K562 (cell line): ENCODE results near the gene PLA2G2C. TPM values are rescaled to one million over a fixed set of nuclear protein-coding genes. Genes with fewer than 3 reads are reported as not detected.
"Not testable (repeated sequence)": the region's sequence is repeated elsewhere in the genome, so short reads cannot be mapped to it uniquely, and the experiment has no call there.

Source experiments
- ATAC-seq: fragments of 200-7000 bp; cut with Tn5 transposase; 3 replicates; pipeline ENCODE4 v1.9.1; 2020; ENCODE audit warnings: moderate library complexity
- BruUV-seq: library from RNA; stranded (reverse); fragments of 400-500 nt; replicated peaks from 2 replicates; lab custom pipeline; 2021; lab: Mats Ljungman, UMichigan
- CTCF ChIA-PET: fragments of 300-600 bp; formaldehyde crosslinking; extraction: SDS; loops from one replicate; lab custom pipeline; 2021; ENCODE audit warnings: low intra/inter-chr PET ratio; lab: Yijun Ruan, JAX
- POLR2A ChIA-PET: fragments of 300-600, 350-650 bp; sonication (Branson Sonifier 250); formaldehyde crosslinking; extraction: SDS; loops from one replicate; lab custom pipeline; 2021; ENCODE audit warnings: antibody characterized with exemption, inconsistent platforms; lab: Yijun Ruan, JAX
- DNase-seq, 4 experiments: peaks; one replicate each; pipeline versions ENCODE4 v3.0.0 to v3.0.0-alpha.2; 2011 to 2018; ENCODE audit warnings: low spot score in 3 of 4, mixed read lengths in 3 of 4; ENCODE audit errors: extremely low read depth in 1 of 4
- FAIRE-seq: peaks from 2 replicates; lab custom pipeline; 2011; peaks lifted over from hg19 to GRCh38; lab: Jason Lieb, UNC
- H2AFZ ChIP-seq: 2 replicates; pipeline ENCODE4 v1.6.0; 2011; ENCODE audit warnings: low read depth, low read length, control low read depth, inconsistent platforms
- H3K27ac ChIP-seq: fragments of 200-600 bp; 3 replicates; pipeline ENCODE4 v1.8.0; 2011; ENCODE audit warnings: low read depth, mild to moderate bottlenecking, control low read depth, inconsistent platforms, low read length, moderate library complexity, mixed read lengths; ENCODE audit errors: extremely low read depth
- H3K27me3 ChIP-seq, 2 experiments: fragments of 300-600 bp in 1 of 2; 2 replicates in 1 of 2; 3 replicates in 1 of 2; pipeline versions ENCODE4 v1.6.0 to v1.8.0; 2011; ENCODE audit warnings: inconsistent platforms in 2 of 2, low read length in 2 of 2, mild to moderate bottlenecking in 1 of 2, mixed read lengths in 1 of 2, moderate library complexity in 1 of 2; ENCODE audit not compliant: control insufficient read depth in 2 of 2, insufficient read depth in 2 of 2
- H3K36me3 ChIP-seq: fragments of 300-600 bp; 3 replicates; pipeline ENCODE4 v1.8.0; 2011; ENCODE audit warnings: mild to moderate bottlenecking, low read length, inconsistent platforms; ENCODE audit not compliant: control insufficient read depth, insufficient read depth
- H3K4me1 ChIP-seq, 2 experiments: fragments of 200-600 bp in 1 of 2; replicated peaks in 1 of 2; 2 replicates in 1 of 2; 3 replicates in 1 of 2; pipeline versions ENCODE4 v1.5.1 to v1.8.0; 2011; ENCODE audit warnings: inconsistent platforms in 2 of 2, low read length in 2 of 2, mild to moderate bottlenecking in 1 of 2, mixed read lengths in 1 of 2, moderate library complexity in 1 of 2; ENCODE audit not compliant: control insufficient read depth in 2 of 2, insufficient read depth in 2 of 2
- H3K4me2 ChIP-seq: 2 replicates; pipeline ENCODE4 v1.6.1; 2011; ENCODE audit warnings: low read length, control low read depth, inconsistent platforms, mixed read lengths; ENCODE audit not compliant: insufficient read depth
- H3K4me3 ChIP-seq: fragments of 200-600 bp; sonication (generic), shearing (Covaris generic); 2 replicates; pipeline ENCODE4 v1.5.1; 2016; ENCODE audit warnings: control low read depth, inconsistent platforms
- H3K79me2 ChIP-seq: fragments of 200-600 bp; 3 replicates; pipeline ENCODE4 v1.8.0; 2011; ENCODE audit warnings: low read length, inconsistent platforms; ENCODE audit not compliant: control insufficient read depth, insufficient read depth
- H3K9ac ChIP-seq, 2 experiments: 2 replicates each; pipeline versions ENCODE4 v1.6.0 to v1.6.1; 2011; ENCODE audit warnings: low read depth in 2 of 2, low read length in 2 of 2, control low read depth in 1 of 2, inconsistent platforms in 1 of 2, mild to moderate bottlenecking in 1 of 2, mixed read lengths in 1 of 2; ENCODE audit not compliant: insufficient read depth in 1 of 2
- H3K9me1 ChIP-seq: one replicate; pipeline ENCODE4 v1.6.0; 2011; ENCODE audit warnings: inconsistent platforms, mild to moderate bottlenecking, low read length, moderate library complexity; ENCODE audit not compliant: control insufficient read depth, insufficient read depth
- H3K9me3 ChIP-seq: replicated peaks from 2 replicates; pipeline ENCODE4 v1.5.1; 2011; ENCODE audit warnings: low read depth, low read length, inconsistent platforms; ENCODE audit not compliant: control insufficient read depth, insufficient read depth
- H4K20me1 ChIP-seq: replicated peaks from 2 replicates; pipeline ENCODE4 v1.6.1; 2011; ENCODE audit warnings: low read length, inconsistent platforms, mixed read lengths; ENCODE audit not compliant: control insufficient read depth, insufficient read depth
- CEBPG ChIP-seq, 3 experiments: fragments of 200-800 bp in 1 of 3; sonication (Bioruptor generic) in 1 of 3; sonication (generic) in 1 of 3; formaldehyde crosslinking in 1 of 3; IDR thresholded peaks in 2 of 3; conservative IDR thresholded peaks in 1 of 3; 2 replicates each; pipeline versions ENCODE4 v1.6.1 to v1.8.0; 2016 to 2022; ENCODE audit warnings: missing compliant biosample characterization in 2 of 3, missing genetic modification characterization in 2 of 3, mild to moderate bottlenecking in 1 of 3, missing genetic modification reagents in 1 of 3
- CTBP1 ChIP-seq: fragments of 450-650 bp; IDR thresholded peaks from 2 replicates; pipeline ENCODE4 v1.6.1; 2016; ENCODE audit warnings: borderline replicate concordance
- TRIM24 ChIP-seq, 2 experiments: fragments of 450-650 bp; IDR thresholded peaks; 2 replicates each; pipeline ENCODE4 v1.6.1; 2016
- YY1 ChIP-seq, 3 experiments: IDR thresholded peaks; 2 replicates each; pipeline ENCODE4 v1.6.1; 2011; ENCODE audit warnings: low read length in 2 of 3, mild to moderate bottlenecking in 2 of 3, moderate library complexity in 2 of 3, borderline replicate concordance in 1 of 3, control low read depth in 1 of 3, low read depth in 1 of 3; ENCODE audit not compliant: insufficient read depth in 3 of 3, insufficient replicate concordance in 2 of 3, control insufficient read depth in 1 of 3, insufficient read length in 1 of 3; ENCODE audit errors: extremely low read depth in 1 of 3
- WGBS: fragments of 100-300 bp; shearing (Covaris generic); methylation state at CpG from one replicate; pipeline ENCODE4 v1.1.6; 2016; ENCODE audit warnings: low coverage, mixed read lengths; ENCODE audit not compliant: insufficient coverage; ENCODE audit errors: missing lambda C conversion rate; 5-methylcytosine and 5-hydroxymethylcytosine counted together
- in situ Hi-C: fragments of 300-500 bp; cut with MboI; formaldehyde crosslinking; loops from 4 replicates; pipeline ENCODE4 v1.15.0; 2018; ENCODE audit warnings: inconsistent platforms, mixed read lengths
- intact Hi-C: fragments of 100-400 bp; cut with micrococcal nuclease; formaldehyde crosslinking; loops from 2 replicates; pipeline ENCODE4 v1.14.2; 2022
- polyA plus RNA-seq, 8 experiments: library from polyadenylated mRNA; depleted of rRNA in 4 of 8; stranded (reverse) in 5 of 8; unstranded in 3 of 8; fragments of >200 nt; fragmentation: Nextera tagmentation in 2 of 8; fragmentation: Illumina TruSeq in 1 of 8; extraction: Ambion mirVana in 2 of 8; extraction: Trizol in 1 of 8; gene quantifications; 2 replicates each; pipeline versions ENCODE4 v1.2.1 to v1.2.3, GENCODE V29; 2011 to 2014; ENCODE audit warnings: inconsistent platforms in 1 of 8, missing spikeins in 1 of 8
- total RNA-seq, 7 experiments: library from RNA; depleted of rRNA in 6 of 7; stranded (reverse); fragments of >200 nt in 6 of 7; fragmentation: Illumina TruSeq in 2 of 7; extraction: Trizol in 2 of 7; gene quantifications; 2 replicates each; pipeline versions ENCODE4 v1.2.1 to v1.2.3, GENCODE V29; 2011 to 2021; ENCODE audit warnings: low replicate concordance in 1 of 7
- TF ChIP-seq, protein P1 (sequence below), 2 experiments: fragments of 450-650 bp in 1 of 2; sonication (generic) in 1 of 2; formaldehyde crosslinking in 1 of 2; IDR thresholded peaks in 1 of 2; conservative IDR thresholded peaks in 1 of 2; 2 replicates each; pipeline versions ENCODE4 v1.6.1 to v1.8.1; 2016 to 2023; ENCODE audit warnings: mild to moderate bottlenecking in 2 of 2, moderate library complexity in 2 of 2, inconsistent platforms in 1 of 2, missing genetic modification reagents in 1 of 2
- TF ChIP-seq, protein P2 (sequence below): fragments of 450-650 bp; formaldehyde crosslinking; IDR thresholded peaks from 2 replicates; pipeline ENCODE4 v1.4.0; 2022; ENCODE audit warnings: mild to moderate bottlenecking, moderate library complexity

Gene PLA2G2C
- total and polyA plus RNA-seq, 9 of the 15 experiments (the other 6 are each of a cell fraction or from before 2014, with no cell fraction given) = 0.14 to 0.49 (median 0.21) TPM

DNA sequence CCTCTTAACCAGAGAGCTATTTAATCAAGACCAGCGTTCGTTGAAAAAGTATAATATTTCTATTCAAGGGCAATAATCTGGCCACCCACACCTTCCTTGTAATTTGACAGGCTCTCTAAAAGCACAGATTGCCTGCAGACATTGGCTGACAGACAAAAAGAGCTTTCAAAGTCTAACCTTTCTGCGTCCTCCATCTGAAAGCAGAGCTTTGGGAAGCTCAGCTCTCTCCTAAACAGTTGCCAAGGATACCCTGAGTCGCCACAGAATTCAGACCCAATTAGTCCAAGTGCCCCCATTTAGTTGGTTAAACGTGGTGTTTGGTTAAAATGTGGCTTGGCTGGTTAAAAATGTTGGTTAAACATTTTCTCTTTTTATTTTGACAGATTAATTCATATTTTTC lies 33.7 kb upstream of the PLA2G2C start (continued):
- no peak for TF ChIP-seq YY1 (IDR thresholded peaks at IDR 0.05; ENCODE audit: borderline replicate concordance in 1 of 3, control insufficient read depth in 1 of 3, extremely low read depth in 1 of 3, insufficient read depth in 3 of 3, insufficient read length in 1 of 3, insufficient replicate concordance in 2 of 3, low read depth in 1 of 3, low read length in 2 of 3)

DNA sequence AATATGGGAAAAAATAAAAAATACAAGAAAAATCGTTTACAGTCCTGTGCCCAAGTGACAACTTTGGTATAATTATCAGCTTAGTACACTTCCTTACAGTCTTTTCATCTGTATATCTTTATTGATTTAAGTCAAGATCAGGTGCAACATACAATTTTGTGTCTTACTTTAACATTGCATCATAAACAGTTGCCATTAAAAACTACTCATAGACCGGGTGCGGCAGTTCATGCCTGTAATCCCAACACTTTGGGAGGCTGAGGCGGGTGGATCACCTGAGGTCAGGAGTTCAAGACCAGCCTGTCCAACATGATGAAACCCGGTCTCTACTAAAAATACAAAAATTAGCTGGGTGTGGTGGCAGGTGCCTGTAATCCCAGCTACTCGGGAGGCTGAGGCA lies 32.7 kb upstream of the PLA2G2C start:
- BruUV-seq = not testable (repeated sequence)

More for the DNA sequence above, 32.7 kb upstream of the PLA2G2C start:
- H3K9ac ChIP-seq, H3K9me1 ChIP-seq, H2AFZ ChIP-seq, ATAC-seq, H3K4me1 ChIP-seq, FAIRE-seq, DNase-seq, H3K9me3 ChIP-seq, H3K4me2 ChIP-seq, H3K79me2 ChIP-seq, H4K20me1 ChIP-seq, H3K4me3 ChIP-seq, H3K27ac ChIP-seq, CTCF ChIA-PET, H3K36me3 ChIP-seq: not testable (repeated sequence)
- peaks cover 29 to 34% of the 10 kb centered on the region in 2 experiments for H3K27me3 ChIP-seq
- POLR2A ChIA-PET = interaction anchor here (1.5 to 2.9 kb wide), 2 partner anchors 9 to 23 kb away, joined by 4 to 7 read pairs; no protein-coding TSS in a partner anchor
- in situ Hi-C loops = loop anchor here (10.0 kb wide), 1 partner anchor 276 kb away; no protein-coding TSS in a partner anchor
- WGBS = 13% methylated on average over 6 of the region's 6 CpGs
- TF ChIP-seq CTBP1 (0 out of 2 replicates have a peak, but pooled peaks have one; percentile 16), TRIM24 (IDR thresholded peaks at IDR 0.05) (peak; percentile 51 to 56; a peak in 2 of 4 replicates), CEBPG (CRISPR knock-in tag; IDR thresholded peaks at IDR 0.05) (peak; percentile 64; the same call in 1 of the 2 replicates), CEBPG (tag; conservative IDR thresholded peaks at IDR 0.05 in 1 of 2, IDR thresholded peaks at IDR 0.05 in 1 of 2) (peak; percentile 68 to 91)
- TF ChIP-seq, protein P1, sequence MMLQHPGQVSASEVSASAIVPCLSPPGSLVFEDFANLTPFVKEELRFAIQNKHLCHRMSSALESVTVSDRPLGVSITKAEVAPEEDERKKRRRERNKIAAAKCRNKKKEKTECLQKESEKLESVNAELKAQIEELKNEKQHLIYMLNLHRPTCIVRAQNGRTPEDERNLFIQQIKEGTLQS (IDR thresholded peaks at IDR 0.05) = peak; percentile 57
- TF ChIP-seq, protein P1 (CRISPR knock-in tag; conservative IDR thresholded peaks at IDR 0.05) = not testable (repeated sequence)
- TF ChIP-seq, protein P2, sequence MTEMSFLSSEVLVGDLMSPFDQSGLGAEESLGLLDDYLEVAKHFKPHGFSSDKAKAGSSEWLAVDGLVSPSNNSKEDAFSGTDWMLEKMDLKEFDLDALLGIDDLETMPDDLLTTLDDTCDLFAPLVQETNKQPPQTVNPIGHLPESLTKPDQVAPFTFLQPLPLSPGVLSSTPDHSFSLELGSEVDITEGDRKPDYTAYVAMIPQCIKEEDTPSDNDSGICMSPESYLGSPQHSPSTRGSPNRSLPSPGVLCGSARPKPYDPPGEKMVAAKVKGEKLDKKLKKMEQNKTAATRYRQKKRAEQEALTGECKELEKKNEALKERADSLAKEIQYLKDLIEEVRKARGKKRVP (CRISPR knock-in tag) = 0 out of 2 replicates have a peak, but pooled peaks have one; percentile 20
- intact Hi-C loops = loop anchor here (10.0 kb wide), 1 partner anchor 86 kb away; no protein-coding TSS in a partner anchor
